HG02610 (cell line): ENCODE results near the gene ARHGAP45.
"Not testable (repeated sequence)": the region's sequence is repeated elsewhere in the genome, so short reads cannot be mapped to it uniquely, and the experiment has no call there.

ENCODE experiments used
- ATAC-seq: cut with Tn5 transposase; IDR thresholded peaks from one replicate; pipeline ENCODE4 v1.9.1; 2021; ENCODE audit warnings: mild to moderate bottlenecking, moderate library complexity; ENCODE audit not compliant: unreplicated experiment

ARHGAP45 gene

DNA sequence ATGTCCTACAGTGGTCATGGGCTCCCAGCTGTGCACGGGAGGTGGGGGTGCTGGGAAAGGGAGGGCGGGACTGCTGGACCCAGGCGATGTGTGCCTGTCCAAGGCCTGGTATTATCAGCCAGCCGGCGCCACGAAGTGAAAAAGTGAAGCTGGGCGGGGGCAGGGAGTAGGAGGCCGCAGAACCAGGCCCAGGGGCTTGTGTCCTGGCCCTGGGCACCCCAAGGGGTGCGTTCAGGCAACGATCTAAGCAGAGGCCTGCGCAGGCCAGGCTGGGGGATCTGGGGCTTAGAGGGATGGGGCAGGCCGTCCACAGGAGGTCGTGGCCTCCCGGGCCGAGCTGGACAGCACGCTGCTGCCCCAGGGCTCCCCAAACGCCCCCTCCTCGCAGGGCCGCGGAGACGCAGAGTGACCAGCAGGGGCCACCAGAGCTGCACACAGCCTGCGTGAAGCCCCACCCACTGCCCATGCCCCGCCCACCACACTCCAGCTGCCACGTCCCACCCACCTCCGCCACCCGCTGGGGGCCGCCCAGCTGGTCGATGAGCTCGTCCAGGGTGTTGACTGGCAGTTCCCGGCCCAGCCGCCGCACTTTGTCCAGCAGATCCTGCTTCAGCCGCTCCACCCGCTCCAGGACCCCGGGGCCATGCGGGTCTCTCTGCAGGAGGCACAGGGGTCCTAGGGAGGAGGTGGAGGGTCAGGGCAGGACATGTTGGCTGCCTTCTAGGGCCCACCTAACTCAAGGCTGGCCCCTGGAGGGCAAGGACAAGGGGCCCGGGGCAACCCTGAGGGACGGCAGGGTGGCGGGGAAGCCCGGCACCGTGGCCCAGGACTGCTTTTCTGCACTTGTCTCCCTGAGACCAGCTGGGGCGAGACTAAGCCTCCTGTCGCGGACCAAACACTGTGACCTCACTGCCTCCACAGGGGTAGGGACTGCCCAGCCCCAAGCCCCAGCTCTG is 46.3 kb downstream of the ARHGAP45 start:
- no peak for ATAC-seq

DNA sequence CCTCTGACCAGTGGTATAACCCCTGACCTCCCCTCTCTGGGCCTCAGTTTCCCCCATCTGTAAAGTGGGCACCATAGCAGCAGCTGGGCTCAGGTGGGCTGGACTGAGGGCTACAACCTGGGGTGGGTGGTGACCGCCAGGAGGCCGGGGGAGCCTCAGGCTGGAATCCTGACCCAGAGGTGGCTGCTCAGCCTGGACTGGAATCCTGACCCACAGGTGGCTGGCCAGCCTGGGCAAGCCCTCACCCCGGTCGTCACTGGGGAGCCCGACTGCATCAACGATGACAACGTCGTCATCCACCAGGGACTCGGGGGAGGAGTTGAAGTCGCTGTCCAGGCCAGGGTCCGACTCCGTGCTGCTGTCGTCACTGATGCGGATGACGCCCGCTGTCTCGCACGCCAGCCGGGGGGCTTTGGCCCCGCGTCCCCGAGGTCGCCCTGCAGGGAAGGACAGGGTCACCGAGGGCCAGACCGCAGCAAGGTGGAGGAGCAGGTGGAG is 47.1 kb downstream of the ARHGAP45 start:
- no peak for ATAC-seq

DNA sequence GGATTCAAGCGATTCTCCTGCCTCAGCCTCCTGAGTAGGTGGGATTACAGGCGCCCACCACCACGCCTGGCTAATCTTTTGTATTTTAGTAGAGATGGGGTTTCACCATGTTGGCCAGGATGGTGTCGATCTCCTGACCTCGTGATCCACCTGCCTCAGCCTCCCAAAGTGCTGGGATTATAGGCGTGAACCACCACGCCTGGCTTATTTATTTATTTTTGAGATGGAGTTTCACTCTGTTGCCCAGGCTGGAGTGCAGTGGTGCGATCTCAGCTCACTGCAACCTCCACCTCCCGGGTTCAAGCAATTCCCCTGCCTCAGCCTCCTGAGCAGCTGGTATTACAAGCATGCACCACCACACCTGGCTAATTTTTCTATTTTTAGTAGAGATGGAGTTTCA is 47.8 kb downstream of the ARHGAP45 start:
- not testable (repeated sequence) for ATAC-seq

DNA sequence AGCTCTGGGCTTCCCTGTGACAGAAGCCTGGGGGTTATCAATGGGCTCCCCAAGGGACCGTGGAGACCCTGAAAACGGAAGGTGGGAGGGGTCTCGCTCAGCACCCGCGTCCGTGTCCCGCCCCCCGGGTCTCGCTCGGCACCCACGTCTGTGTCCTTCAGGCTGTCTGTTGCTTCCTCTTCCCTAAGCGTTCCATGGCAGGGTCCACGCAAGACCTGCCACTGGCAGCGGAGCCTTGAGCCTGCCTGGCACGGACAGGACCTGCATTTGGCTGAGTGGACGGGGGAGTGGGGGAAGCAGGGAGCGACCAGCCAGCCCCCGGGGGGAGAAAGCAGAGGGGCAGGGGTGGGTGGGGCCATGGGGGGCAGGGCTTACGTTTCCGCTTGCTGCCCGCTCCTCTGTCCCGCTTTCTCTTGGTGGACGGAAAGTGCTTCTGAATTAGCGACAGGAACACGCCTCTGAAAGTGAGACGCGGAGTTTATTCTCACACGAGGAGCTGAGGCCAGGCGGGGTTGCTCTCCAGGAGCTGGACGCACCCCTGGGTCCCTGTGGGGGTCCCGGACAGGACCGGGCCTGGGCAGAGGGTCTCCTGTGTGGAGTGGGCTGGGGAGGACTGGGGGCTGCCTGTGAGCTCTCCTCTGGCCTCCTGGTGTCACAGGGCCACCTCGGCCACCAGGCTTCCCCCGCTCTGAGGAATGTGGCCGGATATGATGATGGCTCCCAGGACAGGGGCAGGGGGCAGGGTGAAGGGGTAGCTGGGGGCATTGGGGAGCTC is 48.9 kb downstream of the ARHGAP45 start:
- no peak for ATAC-seq

DNA sequence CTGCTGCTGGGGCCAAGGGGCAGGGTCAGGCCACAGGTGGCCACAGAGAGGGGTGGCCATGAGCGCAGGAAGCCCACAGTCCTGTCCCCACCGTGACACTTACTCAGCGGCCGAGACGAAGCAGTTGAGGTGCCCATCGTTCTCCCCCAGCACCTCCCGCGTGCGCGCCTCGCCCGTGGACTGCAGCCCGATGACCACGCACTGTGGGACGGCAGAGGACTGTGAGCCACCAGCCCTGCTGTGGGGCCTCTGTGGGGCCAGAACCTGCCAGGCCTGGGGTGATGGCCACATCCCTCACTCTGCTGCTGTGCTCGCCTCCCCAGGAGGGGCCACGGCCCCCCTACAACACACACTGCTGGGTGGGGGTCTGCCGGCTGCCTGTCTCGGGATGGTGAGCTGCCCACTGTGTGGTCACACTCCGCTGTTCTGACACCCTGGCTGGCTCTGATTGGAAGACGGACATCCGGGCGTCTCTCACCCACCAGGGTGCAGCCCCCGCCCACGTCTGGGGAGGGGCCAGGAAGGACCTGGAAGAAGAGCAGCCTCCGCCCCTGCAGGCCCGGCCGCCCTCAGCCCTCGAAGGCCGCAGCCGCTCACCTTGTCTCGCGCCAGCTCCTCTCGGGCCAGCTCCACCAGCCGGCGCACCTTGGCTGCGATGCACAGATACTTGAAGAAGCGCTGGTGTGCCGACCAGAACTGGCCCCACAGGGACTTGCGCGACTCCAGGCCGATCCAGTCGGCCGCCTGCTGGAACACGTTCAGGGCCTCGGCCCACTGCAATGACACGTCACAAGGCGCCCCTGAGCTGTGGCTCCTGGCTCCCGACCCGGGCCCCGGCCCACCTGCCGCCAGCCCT is 50.0 kb downstream of the ARHGAP45 start:
- no peak for ATAC-seq

DNA sequence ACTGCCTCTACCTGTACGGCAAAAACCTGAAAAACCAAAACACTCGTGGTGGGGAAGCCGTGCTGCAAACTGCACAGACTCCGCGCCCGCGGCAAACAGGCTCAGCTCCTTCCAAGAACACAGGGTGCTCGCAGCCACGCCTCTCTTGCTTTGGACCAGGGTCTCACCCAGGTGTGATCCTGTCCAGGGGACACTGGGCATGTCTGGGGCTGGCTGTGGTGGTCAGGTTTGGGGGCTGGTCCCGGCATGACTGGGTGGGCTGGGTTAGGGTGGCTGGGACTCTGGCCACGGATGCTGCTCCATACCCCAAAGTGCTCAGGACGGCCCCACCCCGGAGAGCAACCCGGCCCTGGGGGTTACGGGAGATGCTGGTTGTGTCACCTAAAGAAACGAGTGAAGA is 50.7 kb downstream of the ARHGAP45 start:
- ATAC-seq, result no peak

DNA sequence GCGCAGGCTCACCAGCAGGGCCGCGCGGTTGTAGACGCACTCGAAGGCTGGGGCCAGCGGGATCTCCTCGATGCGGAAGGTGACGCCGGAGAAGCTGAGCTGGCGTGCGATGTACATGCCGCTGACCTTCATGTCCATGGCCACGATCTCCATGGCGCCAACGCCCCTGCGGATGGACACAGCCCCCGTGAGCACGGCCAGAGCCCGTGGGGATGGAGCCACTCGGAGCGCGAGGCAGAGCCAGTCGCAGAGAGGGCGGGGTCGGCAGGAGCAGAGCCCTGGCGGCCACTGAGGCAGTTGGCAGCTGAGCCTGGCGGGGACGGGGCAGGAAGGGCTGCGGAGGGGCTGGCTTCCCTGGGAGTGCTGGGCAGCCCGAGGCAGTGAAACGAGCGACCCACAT is 52.0 kb downstream of the ARHGAP45 start:
- ATAC-seq, result no peak

DNA sequence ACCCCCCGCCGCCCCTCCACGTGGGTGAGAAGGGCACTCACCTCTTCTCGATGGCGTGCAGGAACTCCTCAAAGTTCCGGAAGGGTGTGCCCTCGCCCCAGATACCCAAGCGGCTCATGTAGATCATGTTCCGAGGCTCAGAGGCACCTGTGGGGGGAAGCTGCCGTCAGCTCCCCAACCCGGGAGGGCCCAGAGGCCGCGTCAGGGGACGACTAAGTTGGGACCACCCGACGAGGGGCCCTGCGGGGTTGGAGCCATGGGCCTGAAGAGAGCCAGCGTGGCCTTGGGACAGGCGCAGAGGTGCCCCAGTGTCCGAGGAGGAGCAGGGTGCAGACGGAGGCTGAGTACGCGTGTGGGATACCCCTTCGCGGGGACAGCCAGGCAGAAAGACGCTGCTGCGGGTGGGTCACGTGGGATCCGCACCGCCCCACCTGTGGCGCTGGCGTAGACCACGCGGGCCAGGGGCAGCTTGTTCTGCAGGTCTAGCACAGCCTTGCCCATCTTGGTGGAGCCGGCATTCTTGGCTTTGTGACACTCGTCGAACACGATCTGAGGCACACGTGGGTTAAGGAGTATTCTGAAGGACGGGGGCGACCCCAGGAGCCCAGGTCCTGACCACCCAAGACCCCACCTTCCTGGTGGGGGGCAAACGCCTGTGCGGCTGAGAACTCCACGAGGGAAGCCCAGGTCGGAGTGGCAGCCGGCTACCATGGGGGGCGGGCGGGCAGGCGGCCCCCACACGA is 52.7 kb downstream of the ARHGAP45 start:
- no peak for ATAC-seq

DNA sequence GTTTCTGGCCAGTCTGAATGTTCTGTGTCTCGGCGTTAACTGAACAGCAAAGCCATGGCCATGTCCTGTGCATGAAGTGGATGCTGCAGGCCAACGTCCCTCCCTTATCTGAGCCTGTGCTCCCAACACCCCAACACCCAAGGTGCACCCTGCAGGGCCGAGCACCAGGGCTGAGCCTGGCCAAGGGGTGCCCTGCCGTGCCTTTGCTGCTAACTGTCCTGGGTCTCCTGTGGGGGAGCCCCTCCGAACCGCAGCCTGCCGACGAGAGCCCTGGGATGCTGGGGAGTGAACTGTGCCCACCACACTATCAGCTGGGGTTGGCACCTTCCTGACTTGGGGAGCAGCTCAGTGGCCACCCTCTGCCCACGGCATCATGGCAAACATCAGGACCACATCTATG is 54.4 kb downstream of the ARHGAP45 start:
- ATAC-seq, result no peak

DNA sequence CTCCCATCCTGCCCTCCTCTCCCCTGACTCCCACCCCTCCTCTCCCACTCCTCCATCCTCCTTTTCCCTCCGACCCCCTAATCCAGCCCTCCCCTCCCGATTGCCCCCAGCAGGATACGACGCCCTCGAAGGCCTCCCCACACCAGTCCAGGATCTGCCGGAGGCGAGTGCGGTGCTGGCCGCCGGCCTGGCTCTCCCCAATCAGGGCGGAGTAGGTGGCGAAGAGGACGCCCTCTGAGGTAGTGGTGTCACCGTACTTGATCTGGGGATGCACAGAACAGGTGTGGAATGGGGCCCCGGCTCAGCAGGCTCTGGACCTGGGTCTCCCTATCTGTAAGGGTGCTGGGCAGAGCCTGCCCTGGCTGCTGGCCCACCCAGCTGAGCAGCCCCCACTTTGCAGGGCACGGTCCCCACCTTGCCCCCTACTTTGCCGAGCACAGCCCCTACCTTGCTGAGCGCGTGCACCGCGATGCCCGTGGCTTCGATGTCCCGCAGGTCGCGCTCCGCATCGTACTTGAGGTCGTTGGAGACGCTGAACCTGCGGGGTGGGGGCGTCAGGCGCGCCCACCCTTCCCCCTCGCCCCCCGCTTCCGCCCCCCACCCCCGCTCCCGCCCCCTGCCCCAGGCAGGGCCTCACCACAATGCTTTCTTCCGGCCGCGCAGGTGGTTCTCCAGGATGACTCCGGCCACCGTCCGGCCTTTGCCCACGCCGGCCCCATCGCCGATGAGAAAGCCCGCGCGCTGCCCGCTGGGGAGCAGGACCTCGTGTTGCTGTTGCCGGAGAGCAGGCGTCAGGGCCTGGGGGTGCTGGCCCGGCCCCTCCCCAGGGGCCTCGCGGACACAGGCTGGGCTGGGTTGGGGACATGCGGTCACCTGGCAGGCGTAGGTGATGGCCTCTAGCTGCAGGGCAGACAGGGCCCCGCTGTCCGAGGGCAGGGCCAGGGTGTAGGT is 55.3 kb downstream of the ARHGAP45 start:
- no peak for ATAC-seq

DNA sequence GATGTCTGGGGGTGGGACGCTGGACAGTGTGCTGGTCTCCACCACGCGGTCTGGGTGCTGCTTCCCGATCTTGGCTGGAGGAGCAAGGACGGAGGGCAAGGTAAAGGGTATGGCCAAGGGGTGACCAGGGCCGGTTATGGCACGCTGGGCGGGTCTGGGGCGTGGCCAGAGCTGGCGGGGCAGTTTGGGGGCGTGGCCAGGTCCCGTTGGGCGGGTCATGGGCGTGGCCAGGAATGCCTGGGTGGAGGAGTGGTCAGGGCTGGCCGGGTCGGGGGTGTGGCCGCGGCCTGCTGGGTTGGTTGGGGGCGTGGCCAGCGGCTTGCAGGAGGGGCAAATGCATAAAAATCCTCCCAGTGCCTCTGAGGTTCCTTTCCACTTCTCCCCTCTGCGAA is 56.0 kb downstream of the ARHGAP45 start:
- no peak for ATAC-seq

DNA sequence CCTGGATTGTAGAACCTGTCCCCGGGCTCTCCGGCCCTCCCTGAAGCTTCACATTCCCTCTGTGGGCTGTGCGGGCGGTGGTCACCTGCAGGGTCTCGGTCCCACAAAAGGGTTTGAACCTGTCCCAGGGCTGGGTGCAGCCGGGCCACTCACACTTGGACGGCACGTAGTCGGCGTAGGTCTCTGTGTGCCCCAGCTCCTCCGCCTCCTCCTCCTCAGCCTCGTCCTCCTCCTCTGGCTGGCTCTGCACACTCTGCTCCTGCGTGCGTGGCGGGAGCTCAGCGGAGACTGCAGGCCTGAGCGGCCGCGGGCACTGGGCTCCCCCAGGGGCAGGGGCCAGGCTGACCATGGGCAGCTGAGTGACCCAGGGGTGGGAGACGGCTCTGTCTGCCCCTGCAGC is 56.4 kb downstream of the ARHGAP45 start:
- ATAC-seq, result no peak

DNA sequence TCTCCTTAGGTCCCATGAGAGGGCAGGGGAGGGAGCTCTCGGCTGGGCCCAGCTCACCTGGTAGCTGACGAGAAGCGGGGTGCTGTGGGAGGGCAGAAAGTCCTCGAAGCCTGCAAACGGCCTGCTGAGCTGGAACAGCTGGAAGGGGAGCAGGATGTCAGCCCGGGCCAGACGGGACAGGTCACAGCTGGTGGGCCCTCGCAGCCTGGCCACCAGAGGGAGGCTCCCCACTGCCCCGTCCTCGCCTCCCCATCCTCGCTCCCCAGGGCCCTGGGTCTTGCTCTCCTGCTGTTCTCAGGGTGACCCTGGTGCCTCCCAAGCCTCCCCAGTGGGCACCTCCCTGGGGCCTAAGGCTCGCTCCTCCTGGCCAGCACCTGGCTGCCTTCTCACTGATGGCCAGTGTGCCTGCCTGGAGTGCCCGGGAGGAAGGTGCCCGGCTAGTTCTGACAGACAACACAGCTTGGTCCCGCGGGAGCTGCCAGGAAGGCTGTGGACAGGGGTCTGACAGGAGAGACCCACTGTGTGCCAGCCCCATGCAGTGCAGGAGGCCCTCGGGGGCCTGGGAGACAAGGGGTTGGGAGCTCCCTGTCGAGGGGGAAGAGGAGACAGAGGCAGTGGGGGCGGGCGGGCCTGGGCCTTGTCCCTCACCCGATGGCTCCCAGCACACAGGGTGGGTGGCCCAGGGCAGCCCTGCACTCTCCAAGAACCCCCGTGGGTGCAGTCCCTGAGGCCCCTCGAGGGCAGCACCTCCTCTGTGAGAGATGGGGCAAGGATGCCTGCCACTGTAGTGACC is 57.1 kb downstream of the ARHGAP45 start:
- no peak for ATAC-seq

DNA sequence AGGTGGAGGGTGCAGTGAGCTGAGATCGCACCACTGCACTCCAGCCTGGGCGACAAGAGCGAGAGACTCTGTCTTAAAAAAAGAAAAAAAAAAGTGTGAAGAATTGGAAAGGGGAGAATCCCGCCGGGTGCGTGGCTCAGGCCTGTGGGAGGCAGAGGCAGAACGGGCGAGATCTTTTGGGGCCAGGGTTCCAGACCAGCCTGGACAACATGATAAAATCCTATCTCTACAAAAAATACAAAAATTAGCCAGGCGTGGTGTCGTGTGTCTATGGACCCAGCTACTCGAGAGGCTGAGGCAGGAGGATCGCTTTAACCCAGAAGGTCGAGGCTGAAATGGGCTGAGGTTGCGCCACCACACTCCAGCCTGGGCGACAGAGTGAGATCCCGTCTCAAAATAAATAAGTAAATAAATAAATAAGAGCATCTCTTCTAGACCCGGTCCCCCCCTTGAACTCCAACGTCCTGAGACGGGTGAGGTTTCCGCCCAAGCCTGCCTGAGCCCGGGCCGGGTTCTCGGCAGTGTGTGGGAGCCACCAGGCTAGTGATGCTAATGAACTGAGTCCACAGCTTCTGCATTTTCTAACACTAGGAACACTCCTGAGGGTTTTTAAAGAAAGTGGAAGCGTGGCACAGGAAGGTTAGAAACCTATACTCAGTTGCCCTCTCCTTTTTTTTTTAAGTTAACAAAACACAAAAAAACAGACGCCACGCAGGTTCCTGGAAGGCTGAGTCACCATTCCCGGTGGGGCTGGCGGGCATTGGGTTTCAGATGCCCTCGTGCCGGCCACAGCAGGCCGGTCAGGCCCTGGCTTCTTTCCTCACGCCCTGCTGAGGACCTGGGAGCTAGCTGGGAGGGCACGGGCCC is 58.9 kb downstream of the ARHGAP45 start:
- no peak for ATAC-seq

DNA sequence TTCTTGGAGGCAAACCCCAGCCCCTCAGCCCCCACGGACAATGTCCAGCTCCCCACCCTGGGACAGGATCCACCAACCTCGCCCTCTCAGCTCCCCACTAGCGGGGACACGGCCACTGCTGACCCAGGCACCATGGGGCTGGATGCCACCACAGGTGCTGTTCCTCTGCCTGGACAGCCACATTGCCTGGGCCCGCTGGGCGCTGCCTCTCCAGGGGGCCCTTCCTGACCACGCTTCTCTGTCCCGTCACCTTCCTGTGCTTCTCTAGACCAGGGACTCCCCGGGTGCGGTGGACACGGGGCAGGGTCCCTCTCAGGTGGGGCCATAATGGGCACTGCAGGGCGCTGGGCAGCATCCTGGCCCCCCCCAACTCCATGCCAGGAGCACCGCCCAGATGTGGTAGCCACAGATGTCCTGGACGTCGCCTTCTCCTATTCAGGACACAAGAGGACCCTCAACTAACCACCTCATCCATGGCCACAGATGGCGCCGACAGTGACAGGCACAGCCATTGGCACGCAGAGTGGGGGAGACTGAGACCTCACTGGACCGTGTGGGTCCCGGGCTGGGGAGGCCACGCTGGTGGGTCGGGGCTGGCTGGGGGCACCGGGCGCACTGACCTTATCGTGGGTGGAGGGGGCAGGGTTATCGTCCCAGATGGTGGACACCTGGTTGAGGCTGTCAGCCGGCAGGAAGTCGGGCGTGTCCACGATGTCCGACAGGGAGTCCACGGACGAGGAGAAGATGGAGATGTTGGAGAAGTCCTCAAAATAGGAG is 60.2 kb downstream of the ARHGAP45 start:
- no peak for ATAC-seq

DNA sequence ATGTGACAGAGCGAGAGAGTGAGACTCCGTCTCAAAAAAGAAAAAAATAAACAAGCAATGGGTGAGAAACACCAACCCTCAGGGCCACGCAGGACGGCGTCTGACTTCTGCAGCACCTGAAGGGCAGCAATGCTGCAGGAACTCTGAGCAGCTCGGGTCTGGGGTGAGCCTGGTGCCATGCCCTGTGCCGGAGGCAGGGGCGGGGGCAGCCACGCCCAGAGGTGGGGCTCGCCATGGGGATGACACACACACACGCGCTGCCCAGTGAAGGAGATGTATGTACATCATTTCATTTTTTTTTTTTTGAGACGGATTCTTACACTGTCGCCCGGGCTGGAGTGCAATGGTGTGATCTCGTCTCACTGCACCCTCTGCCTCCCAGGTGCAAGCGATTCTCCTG is 61.1 kb downstream of the ARHGAP45 start:
- ATAC-seq, result no peak

DNA sequence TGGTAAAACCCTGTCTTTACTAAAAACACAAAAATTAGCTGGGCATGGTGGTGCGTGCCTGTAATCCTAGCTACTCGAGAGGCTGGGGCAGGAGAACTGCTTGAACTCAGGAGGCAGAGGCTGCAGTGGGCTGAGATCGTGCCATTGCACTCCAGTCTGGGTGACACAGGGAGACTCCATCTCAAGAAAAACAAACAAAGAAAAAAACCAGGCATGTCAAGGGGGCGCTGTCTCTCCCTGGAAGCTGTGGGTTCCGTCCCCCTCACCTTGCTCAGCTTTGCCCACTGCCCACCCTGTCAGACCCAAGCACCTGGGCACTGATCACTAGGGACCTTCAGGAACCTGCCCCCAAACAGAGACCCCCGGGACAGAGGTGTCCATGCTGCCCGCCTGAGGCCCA is 62.1 kb downstream of the ARHGAP45 start:
- ATAC-seq, result not testable (repeated sequence)
